Colonic mucosa (tissue), 4 donors: ENCODE results near the gene ZNF512B. TPM values are rescaled to one million over a fixed set of nuclear protein-coding genes. Genes with fewer than 3 reads are reported as not detected.
A peak's percentile ranks its signal among the peaks of the same experiment; 100 is the strongest.

Source experiments
- DNase-seq: peaks from one replicate; pipeline ENCODE4 v3.0.0-alpha.2; 2020
- H3K27ac ChIP-seq: fragments of 200-600 bp; one replicate; pipeline ENCODE4 v1.8.0; 2021
- H3K27me3 ChIP-seq: fragments of 200-600 bp; one replicate; pipeline ENCODE4 v1.8.0; 2021
- H3K36me3 ChIP-seq: fragments of 200-600 bp; one replicate; pipeline ENCODE4 v1.8.0; 2021
- H3K4me1 ChIP-seq: fragments of 200-600 bp; one replicate; pipeline ENCODE4 v1.8.0; 2021; ENCODE audit warnings: mild to moderate bottlenecking
- H3K4me3 ChIP-seq: fragments of 200-600 bp; one replicate; pipeline ENCODE4 v1.8.0; 2021
- H3K9ac ChIP-seq, 2 donors: one replicate each; pipeline ENCODE4 v1.7.0; 2013; ENCODE audit warnings: control low read depth in 2 of 2, low read depth in 2 of 2, low read length in 2 of 2
- H3K9me3 ChIP-seq: fragments of 200-600 bp; one replicate; pipeline ENCODE4 v1.8.0; 2021
- intact Hi-C: fragments of 100-400 bp; cut with DNase I; formaldehyde crosslinking; loops from one replicate; pipeline ENCODE4 v1.14.1; 2022
- total RNA-seq, 2 donors: library from RNA; stranded (reverse); fragmentation: NEBNext Ultra II Directional in 1 of 2; extraction: Animal tissue kit (Norgen Biotek cat#: 25700) in 1 of 2; gene quantifications; one replicate each; pipeline ENCODE4 v1.2.1, GENCODE V29; 2021
- TF ChIP-seq, protein P1 (sequence below): fragments of 200-600 bp; IDR thresholded peaks from one replicate; pipeline ENCODE4 v1.8.0; 2022; ENCODE audit warnings: antibody characterized with exemption, mild to moderate bottlenecking
- donor health status: healthy.
- donor health status: DM: no; HTN: no; CAD: no.
- donor health status: DM: no; HTN: no; CAD: no.

The ZNF512B gene
- total RNA-seq, 2 donors from 2014 or later, result 1.9 TPM

DNA sequence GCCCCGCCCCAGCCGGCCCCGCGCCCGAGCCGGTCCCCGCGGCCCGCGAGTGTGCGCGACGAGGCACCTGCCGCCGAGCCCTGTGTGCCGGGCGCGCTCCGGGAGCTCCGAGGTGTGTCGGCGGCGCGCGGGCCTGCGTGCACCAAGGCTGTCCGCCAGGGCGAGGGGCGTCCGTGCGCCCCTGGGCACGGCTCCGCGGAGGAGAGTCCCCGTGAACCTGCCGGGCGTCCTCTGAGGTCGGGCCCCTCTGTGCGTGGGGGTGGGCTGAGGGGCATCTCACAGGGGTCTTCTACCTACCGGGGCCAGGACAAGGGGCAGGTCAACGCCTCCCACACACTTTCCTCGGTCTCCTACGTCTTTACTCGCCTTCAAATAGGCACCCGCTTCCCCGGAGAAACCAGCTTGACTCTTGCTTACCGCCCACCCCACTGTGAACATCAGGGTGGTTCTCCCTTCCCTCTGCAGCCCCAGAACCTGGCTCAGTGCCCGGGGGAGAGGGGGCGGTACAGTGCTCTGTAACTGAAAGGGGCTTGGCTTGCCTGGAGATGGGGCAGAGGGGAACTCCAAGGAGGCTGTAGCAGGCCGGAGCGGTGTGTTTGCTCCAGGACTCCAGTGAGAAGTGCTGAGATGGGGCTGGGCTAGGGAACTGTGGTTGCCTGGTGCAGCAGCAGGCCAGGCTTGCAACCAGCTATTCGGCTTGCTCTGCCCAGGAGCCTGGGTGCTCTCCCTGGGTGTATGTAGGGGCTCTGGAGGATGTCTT, 10.0 kb upstream of the ZNF512B start, which contains the start of gene SAMD10:
SAMD10 (minus strand) TSS at position 86 of the 760 bp plus-strand sequence. CDS start 175 bp downstream, outside the sequence.
- TF ChIP-seq, protein P1, sequence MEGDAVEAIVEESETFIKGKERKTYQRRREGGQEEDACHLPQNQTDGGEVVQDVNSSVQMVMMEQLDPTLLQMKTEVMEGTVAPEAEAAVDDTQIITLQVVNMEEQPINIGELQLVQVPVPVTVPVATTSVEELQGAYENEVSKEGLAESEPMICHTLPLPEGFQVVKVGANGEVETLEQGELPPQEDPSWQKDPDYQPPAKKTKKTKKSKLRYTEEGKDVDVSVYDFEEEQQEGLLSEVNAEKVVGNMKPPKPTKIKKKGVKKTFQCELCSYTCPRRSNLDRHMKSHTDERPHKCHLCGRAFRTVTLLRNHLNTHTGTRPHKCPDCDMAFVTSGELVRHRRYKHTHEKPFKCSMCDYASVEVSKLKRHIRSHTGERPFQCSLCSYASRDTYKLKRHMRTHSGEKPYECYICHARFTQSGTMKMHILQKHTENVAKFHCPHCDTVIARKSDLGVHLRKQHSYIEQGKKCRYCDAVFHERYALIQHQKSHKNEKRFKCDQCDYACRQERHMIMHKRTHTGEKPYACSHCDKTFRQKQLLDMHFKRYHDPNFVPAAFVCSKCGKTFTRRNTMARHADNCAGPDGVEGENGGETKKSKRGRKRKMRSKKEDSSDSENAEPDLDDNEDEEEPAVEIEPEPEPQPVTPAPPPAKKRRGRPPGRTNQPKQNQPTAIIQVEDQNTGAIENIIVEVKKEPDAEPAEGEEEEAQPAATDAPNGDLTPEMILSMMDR, result no peak
- peak; percentile 67 for DNase-seq
- H3K27ac ChIP-seq, result peak within 1 kb of the TSS; percentile 70
- H3K9me3 ChIP-seq, result no peaks in the 10 kb centered on the region
- peak within 1 kb of the TSS; percentile 79 for H3K4me3 ChIP-seq
- H3K9ac ChIP-seq, result peak within 1 kb of the TSS; percentile 61 to 82
- no peaks in the 10 kb centered on the region for H3K27me3 ChIP-seq
- intact Hi-C loops, result loop anchor here (5.0 to 10.0 kb wide), 3 partner anchors 83 to 445 kb away; partner anchors contain the start of genes PTK6 and TCEA2
- H3K36me3 ChIP-seq, result no peaks in the 10 kb centered on the region
- H3K4me1 ChIP-seq, result peaks cover 23% of the 10 kb centered on the region

DNA sequence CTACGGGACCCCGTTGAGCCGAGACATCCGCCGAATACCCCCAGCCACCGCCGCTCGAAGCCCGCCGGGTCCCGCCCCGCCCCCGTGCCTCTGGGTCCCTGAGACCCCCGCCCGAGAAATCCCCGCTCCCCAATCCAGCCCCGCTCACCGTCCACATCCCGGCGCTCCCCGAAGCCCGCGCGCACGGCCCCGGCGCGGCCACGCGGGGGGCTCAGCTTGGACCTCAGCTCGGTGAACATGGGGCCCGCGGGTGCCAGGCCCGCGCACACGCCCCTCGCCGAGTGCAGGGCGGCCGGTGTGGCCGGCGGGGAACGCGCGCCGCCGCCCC, 9.5 kb upstream of the ZNF512B start:
- H3K9ac ChIP-seq, result peak overlapping the region; percentile 61 to 78
- peaks cover 25% of the 10 kb centered on the region for H3K4me1 ChIP-seq
- intact Hi-C loops, result loop anchor here (10.0 kb wide), 2 partner anchors 194 to 444 kb away; partner anchors contain the start of gene PTK6
- H3K9me3 ChIP-seq, result no peaks in the 10 kb centered on the region
- no peaks in the 10 kb centered on the region for H3K27me3 ChIP-seq
- peak overlapping the region; percentile 63 for H3K27ac ChIP-seq
- DNase-seq, result no peak
- no peaks in the 10 kb centered on the region for H3K36me3 ChIP-seq
- TF ChIP-seq, protein P1, result no peak
- H3K4me3 ChIP-seq, result peak overlapping the region; percentile 55

DNA sequence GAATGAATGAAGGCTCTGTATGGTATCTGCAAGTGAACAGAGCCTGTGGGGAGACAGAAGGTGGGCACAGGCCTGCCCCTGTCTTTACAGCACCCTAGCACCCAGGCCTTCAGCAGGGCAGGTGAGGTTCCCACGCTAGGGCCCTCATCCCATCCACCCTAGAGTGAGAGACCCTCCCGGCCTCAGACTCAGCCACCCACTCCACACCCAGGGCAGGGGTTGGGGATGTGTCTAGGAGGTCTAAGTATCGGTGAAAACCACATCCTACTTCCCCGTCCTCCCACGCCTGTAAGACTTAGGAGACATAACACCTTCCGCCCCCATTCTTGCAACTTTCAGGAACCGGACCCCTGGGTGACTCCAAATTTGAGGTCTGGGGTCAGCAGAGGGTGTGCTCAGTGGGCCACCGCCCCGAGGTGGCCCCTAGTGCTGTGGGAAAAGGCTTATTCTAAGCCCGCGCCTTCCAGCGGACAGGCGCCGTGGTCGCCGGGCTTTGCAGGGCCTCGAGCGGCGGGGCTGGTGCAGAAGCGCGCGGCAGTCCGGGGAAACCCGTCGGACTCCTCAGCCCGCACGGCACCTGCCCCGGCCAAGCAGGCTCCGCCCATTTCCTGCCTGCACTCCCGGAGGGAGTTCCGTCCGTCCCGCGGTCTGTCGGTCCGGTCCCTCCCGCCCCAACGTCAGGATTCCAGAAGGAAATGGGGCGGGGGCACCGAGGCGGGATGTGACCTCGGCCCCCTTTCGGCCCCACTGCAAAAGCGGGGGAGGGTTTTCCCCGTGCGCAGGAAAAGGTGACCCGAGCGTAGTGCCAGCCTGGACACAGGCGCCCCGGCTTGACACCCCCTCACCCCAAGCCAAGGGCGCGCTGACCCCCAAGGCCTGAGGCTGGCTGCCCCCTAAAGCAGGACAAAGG, 8.8 kb upstream of the ZNF512B start:
- H3K9ac ChIP-seq, result peak overlapping the region; percentile 61 to 78
- intact Hi-C loops, result loop anchor here (10.0 kb wide), 2 partner anchors 194 to 444 kb away; partner anchors contain the start of gene PTK6
- H3K4me1 ChIP-seq, result peaks cover 31% of the 10 kb centered on the region

DNA sequence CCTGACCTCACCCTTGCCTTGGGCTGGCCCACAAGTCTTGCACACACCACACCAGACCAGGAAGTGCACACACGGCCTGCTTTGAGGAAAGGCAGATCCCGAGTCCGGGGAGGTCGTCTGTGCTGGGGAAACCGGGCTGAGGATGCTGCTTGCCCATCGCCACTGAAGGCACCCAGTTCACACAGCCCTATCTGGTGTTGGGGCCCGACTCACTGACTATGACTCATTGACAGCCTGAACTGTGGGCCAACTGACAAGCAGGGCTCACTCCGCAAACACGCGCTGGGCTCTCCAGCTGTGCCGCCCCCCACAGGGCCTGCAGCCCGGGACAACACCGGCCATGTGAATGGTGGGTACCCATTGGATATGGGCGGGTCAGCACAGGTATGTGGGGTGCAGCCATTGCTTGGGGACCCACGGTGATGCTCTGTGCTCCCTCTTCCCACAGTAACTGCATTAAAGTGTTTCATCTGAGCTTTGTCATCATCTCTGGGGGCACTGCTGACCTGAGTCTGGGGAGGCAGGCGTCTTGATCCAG, 8.1 kb upstream of the ZNF512B start:
- Histone ChIP-seq H3K36me3 (no peaks in the 10 kb centered on the region), H3K4me1 (peaks cover 32% of the 10 kb centered on the region), H3K4me3 (no peak overlapping the region), H3K27me3 (no peaks in the 10 kb centered on the region), H3K9me3 (no peaks in the 10 kb centered on the region), H3K27ac (no peak overlapping the region), H3K9ac (peak overlapping the region in 1 of 2 donors; percentile 78)
- TF ChIP-seq, protein P1, result no peak
- DNase-seq, result no peak
- intact Hi-C loops, result loop anchor here (10.0 kb wide), 2 partner anchors 193 to 443 kb away; partner anchors contain the start of gene PTK6

More for the DNA sequence above, 8.8 kb upstream of the ZNF512B start:
- H3K27ac ChIP-seq, result peak overlapping the region; percentile 63
- TF ChIP-seq, protein P1, result no peak
- H3K4me3 ChIP-seq, result peak overlapping the region; percentile 55
- no peaks in the 10 kb centered on the region for H3K27me3 ChIP-seq
- H3K9me3 ChIP-seq, result no peaks in the 10 kb centered on the region
- peak; percentile 90 for DNase-seq
- H3K36me3 ChIP-seq, result no peaks in the 10 kb centered on the region
